Daoy (cell line): ENCODE results near the gene SUSD5. TPM values are rescaled to one million over a fixed set of nuclear protein-coding genes. Genes with fewer than 3 reads are reported as not detected.
"Not testable (repeated sequence)": the region's sequence is repeated elsewhere in the genome, so short reads cannot be mapped to it uniquely, and the experiment has no call there.

Experiments used
- DNase-seq: peaks from one replicate; pipeline ENCODE4 v3.0.0-alpha.2; 2015; ENCODE audit warnings: low read depth
- total RNA-seq: library from RNA; depleted of rRNA; stranded (reverse); fragments of >200 nt; shearing (Covaris generic); gene quantifications from 2 replicates; pipeline ENCODE4 v1.2.3, GENCODE V29; 2014; rRNA removed

The SUSD5 gene
- total RNA-seq, 1 experiment from 2014 or later, result 5.9 TPM

DNA sequence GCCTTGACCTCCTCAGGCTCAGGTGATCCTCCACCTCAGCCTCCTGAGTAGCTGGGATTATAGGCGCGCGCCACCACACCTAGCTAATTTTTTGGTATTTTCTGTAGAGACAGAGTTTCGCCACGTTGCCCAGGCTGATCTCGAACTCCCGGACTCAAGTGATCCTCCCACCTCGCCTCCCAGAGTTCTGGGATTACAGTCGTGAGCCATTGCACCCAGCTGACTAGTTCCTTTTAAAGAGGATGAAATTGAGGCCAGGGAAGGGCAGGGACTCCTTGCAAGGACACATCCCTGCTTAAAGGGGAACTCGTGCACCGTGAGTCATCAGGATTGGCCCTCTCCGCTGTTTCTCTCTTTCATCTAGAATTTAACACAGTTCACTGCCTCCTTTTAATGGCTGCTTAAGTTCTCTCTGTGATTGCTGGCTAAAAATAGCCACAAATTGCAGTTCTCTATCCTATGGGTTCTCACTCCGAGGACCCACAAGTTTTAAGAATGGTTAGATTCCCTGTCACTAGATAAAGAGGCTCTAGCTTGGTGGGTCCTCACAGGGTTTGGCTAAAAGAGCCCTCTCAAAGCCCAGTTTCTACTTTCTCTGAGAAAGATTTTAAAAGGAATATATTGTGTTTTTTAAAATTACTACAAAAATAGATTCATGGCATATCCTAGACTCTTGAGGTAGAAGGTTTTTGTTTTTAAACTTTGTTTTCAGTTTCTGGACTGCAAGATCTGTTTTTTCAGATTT, 103.4 kb downstream of the SUSD5 start:
- peak; percentile 84 for DNase-seq

- DNase-seq, result no peak
Measured at GRCh38 chr3:33114622-33115023, 104.0 kb downstream of the SUSD5 start.

DNA sequence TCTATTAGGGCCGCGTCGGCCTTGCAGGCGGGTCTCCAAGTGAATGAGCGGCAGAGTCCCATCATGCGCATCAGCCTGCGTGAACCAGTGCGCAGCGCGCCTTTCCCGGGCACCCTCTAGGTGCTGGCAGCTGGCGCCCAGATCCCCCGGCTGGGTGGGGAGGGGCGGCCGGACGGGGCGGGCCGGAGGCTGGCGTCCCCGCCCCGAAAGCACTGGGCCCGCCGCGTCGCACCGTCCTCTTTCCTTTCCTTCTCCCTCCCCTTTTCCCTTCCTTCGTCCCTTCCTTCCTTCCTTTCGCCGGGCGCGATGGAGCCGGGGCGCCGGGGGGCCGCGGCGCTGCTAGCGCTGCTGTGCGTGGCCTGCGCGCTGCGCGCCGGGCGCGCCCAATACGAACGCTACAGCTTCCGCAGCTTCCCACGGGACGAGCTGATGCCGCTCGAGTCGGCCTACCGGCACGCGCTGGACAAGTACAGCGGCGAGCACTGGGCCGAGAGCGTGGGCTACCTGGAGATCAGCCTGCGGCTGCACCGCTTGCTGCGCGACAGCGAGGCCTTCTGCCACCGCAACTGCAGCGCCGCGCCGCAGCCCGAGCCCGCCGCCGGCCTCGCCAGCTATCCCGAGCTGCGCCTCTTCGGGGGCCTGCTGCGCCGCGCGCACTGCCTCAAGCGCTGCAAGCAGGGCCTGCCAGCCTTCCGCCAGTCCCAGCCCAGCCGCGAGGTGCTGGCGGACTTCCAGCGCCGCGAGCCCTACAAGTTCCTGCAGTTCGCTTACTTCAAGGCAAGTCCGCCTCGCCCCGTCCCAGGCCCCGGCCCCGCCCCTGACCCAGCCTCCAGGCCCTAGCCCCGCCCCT, 104.6 kb downstream of the SUSD5 start, which contains the start of gene CRTAP:
Gene CRTAP, plus strand, starts transcription at position 243 of the 850 bp plus-strand sequence. Its CDS starts 64 bp downstream, at position 307.
- peak; percentile 97 for DNase-seq

- no peak for DNase-seq
Measured at GRCh38 chr3:33111581-33111980, 107.0 kb downstream of the SUSD5 start.

- not testable (repeated sequence) for DNase-seq
Measured at GRCh38 chr3:33106854-33107253, 111.8 kb downstream of the SUSD5 start.

- DNase-seq, result no peak
Measured at GRCh38 chr3:33105341-33105948, 113.2 kb downstream of the SUSD5 start.

GRCh38 chr3:33104803-33105202, 113.8 kb downstream of the SUSD5 start:
- DNase-seq, result no peak

DNA sequence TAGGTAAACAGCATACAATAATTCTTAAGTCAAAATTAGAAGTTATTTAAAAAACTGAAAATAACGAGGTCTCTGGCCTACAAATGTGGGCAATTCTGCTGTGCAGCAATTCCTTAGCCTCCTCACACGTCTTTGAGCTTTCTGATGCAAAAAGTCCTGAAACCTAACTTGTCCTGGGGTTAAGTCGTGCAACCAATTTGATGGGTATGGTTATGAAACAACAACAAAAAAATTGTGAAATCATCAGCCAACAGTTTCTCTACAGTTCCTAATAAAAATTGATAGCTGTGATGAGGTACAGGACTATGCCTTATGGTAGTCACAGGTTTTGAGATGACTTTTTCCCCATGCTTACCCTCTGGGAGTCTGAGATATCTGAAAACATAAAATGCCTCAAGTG, 115.1 kb downstream of the SUSD5 start:
- no peak for DNase-seq

DNA sequence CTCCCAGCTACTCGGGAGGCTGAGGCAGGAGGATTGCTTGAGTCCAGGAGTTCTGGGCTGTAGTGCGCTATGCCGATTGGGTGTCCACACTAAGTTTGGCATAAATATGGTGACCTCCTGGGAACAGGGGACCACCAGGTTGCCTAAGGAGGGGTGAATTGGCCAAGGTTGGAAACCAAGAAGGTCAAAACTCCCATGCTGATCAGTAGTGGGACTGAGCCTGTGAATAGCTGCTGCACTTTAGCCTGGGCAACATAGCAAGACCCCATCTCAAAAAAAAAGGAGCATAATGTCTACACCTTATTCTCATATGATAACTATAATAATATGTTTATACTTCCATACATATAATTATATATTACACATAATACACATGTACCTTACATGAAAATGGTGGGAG, 115.6 kb downstream of the SUSD5 start:
- no peak for DNase-seq

- DNase-seq, result no peak
Measured at GRCh38 chr3:33100229-33100628, 118.4 kb downstream of the SUSD5 start.

Other genes starting within 250 kb of the SUSD5 start
- gene GLB1, start 121.7 kb downstream of the SUSD5 start, total RNA-seq, result 22.1 and 31.6 TPM in 2 replicates
- 0.36 and 0.97 TPM in 2 replicates for gene TMPPE, start 121.7 kb downstream of the SUSD5 start, total RNA-seq
- 72.1 and 83.0 TPM in 2 replicates for gene CRTAP, start 104.8 kb downstream of the SUSD5 start, total RNA-seq
- 2.6 and 3.7 TPM in 2 replicates for gene FBXL2, start 58.6 kb upstream of the SUSD5 start, total RNA-seq
- gene UBP1, start 221.6 kb upstream of the SUSD5 start, total RNA-seq, result 14.8 and 19.8 TPM in 2 replicates